ENCODE measurements around the gene LAMA3.

DNA sequence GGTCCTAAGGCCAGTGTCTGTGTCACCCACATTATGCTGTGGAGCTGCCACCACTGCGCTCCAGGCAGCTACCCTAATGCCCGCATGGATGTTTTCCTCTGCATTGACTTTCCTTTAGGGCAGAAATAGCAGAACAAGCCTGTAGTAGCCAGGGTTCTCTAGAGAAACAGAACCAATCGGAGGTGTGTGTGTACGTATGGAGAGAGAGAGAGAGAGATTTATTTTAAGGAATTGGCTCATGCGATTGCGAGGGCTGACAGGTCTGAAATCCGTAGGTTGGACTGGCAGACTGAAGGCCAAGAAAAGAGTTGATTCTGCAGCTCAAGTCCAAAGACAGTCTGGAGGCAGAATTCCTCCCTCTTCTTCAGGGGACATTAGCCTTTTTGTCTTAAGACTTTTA lies 110.3 kb downstream of the LAMA3 start:
- TF ChIP-seq POLR2A (IDR thresholded peaks at IDR 0.05) = no peak
- no peak for TF ChIP-seq POLR2AphosphoS5 (IDR thresholded peaks at IDR 0.05; ENCODE audit: insufficient read depth in 1 of 2, low read depth in 1 of 2)
- TF ChIP-seq, protein P1, sequence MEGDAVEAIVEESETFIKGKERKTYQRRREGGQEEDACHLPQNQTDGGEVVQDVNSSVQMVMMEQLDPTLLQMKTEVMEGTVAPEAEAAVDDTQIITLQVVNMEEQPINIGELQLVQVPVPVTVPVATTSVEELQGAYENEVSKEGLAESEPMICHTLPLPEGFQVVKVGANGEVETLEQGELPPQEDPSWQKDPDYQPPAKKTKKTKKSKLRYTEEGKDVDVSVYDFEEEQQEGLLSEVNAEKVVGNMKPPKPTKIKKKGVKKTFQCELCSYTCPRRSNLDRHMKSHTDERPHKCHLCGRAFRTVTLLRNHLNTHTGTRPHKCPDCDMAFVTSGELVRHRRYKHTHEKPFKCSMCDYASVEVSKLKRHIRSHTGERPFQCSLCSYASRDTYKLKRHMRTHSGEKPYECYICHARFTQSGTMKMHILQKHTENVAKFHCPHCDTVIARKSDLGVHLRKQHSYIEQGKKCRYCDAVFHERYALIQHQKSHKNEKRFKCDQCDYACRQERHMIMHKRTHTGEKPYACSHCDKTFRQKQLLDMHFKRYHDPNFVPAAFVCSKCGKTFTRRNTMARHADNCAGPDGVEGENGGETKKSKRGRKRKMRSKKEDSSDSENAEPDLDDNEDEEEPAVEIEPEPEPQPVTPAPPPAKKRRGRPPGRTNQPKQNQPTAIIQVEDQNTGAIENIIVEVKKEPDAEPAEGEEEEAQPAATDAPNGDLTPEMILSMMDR (IDR thresholded peaks at IDR 0.05) = no peak
